H9 (cell line): ENCODE results near the gene NOLC1. TPM values are rescaled to one million over a fixed set of nuclear protein-coding genes. Genes with fewer than 3 reads are reported as not detected.

Experiments used
- DNase-seq: peaks from one replicate; pipeline ENCODE4 v3.0.0-alpha.2; 2017
- H2AFZ ChIP-seq: one replicate; pipeline ENCODE4 v1.6.1; 2013; ENCODE audit warnings: mild to moderate bottlenecking, low read length, control low read depth, moderate library complexity
- H2AK5ac ChIP-seq: 2 replicates; pipeline ENCODE4 v1.6.1; 2013; ENCODE audit warnings: low read length, control low read depth, mixed read lengths; ENCODE audit not compliant: insufficient read length
- H2BK120ac ChIP-seq: one replicate; pipeline ENCODE4 v1.6.1; 2013; ENCODE audit warnings: low read depth, mild to moderate bottlenecking, low read length, control low read depth, inconsistent platforms; ENCODE audit not compliant: poor library complexity, severe bottlenecking
- H2BK12ac ChIP-seq: 2 replicates; pipeline ENCODE4 v1.6.1; 2013; ENCODE audit warnings: low read length, control low read depth, mixed read lengths, low read depth; ENCODE audit not compliant: insufficient read length
- H2BK15ac ChIP-seq: 2 replicates; pipeline ENCODE4 v1.6.1; 2013; ENCODE audit warnings: low read depth, low read length, control low read depth
- H2BK20ac ChIP-seq: one replicate; pipeline ENCODE4 v1.6.1; 2013; ENCODE audit warnings: low read depth, mild to moderate bottlenecking, low read length, control low read depth, inconsistent platforms; ENCODE audit not compliant: poor library complexity, severe bottlenecking
- H2BK5ac ChIP-seq: 2 replicates; pipeline ENCODE4 v1.6.1; 2013; ENCODE audit warnings: low read length, control low read depth, mixed read lengths; ENCODE audit not compliant: insufficient read length
- H3K14ac ChIP-seq: 2 replicates; pipeline ENCODE4 v1.6.1; 2013; ENCODE audit warnings: low read length, control low read depth; ENCODE audit not compliant: insufficient read depth
- H3K18ac ChIP-seq: 2 replicates; pipeline ENCODE4 v1.6.1; 2013; ENCODE audit warnings: low read depth, mild to moderate bottlenecking, mixed read lengths, low read length, control low read depth; ENCODE audit not compliant: insufficient read length
- H3K23ac ChIP-seq: 2 replicates; pipeline ENCODE4 v1.6.1; 2013; ENCODE audit warnings: low read length, control low read depth, mixed read lengths, low read depth; ENCODE audit not compliant: insufficient read length
- H3K23me2 ChIP-seq: 2 replicates; pipeline ENCODE4 v1.6.1; 2013; ENCODE audit warnings: low read depth, mild to moderate bottlenecking, mixed read lengths, low read length, control low read depth; ENCODE audit not compliant: insufficient read length, poor library complexity, severe bottlenecking
- H3K27ac ChIP-seq: 2 replicates; pipeline ENCODE4 v1.5.1; 2013; ENCODE audit warnings: low read length, control low read depth, mixed read lengths, low read depth; ENCODE audit not compliant: insufficient read length
- H3K27me3 ChIP-seq: 2 replicates; pipeline ENCODE4 v1.6.1; 2013; ENCODE audit warnings: low read length, control low read depth, inconsistent platforms; ENCODE audit not compliant: insufficient read depth
- H3K4ac ChIP-seq: 2 replicates; pipeline ENCODE4 v1.6.1; 2013; ENCODE audit warnings: low read depth, mild to moderate bottlenecking, control low read depth, inconsistent platforms, low read length, moderate library complexity
- H3K4me1 ChIP-seq: 2 replicates; pipeline ENCODE4 v1.6.1; 2013; ENCODE audit warnings: low read length, control low read depth, inconsistent platforms; ENCODE audit not compliant: insufficient read depth
- H3K4me2 ChIP-seq: 2 replicates; pipeline ENCODE4 v1.6.1; 2013; ENCODE audit warnings: low read length, control low read depth, mixed read lengths; ENCODE audit not compliant: insufficient read length, insufficient read depth
- H3K56ac ChIP-seq: 2 replicates; pipeline ENCODE4 v1.6.1; 2013; ENCODE audit warnings: low read depth, mild to moderate bottlenecking, mixed read lengths, low read length, control low read depth; ENCODE audit not compliant: insufficient read length
- H3K79me1 ChIP-seq: 2 replicates; pipeline ENCODE4 v1.6.1; 2013; ENCODE audit warnings: low read depth, mild to moderate bottlenecking, moderate library complexity, low read length, control low read depth, inconsistent platforms; ENCODE audit not compliant: insufficient read depth, poor library complexity, severe bottlenecking
- H3K79me2 ChIP-seq: 2 replicates; pipeline ENCODE4 v1.6.1; 2013; ENCODE audit warnings: low read length, control low read depth, inconsistent platforms; ENCODE audit not compliant: insufficient read depth
- H3K9ac ChIP-seq: 2 replicates; pipeline ENCODE4 v1.6.1; 2013; ENCODE audit warnings: low read length, control low read depth, mixed read lengths; ENCODE audit not compliant: insufficient read length; ENCODE audit errors: extremely low read depth
- H3K9me3 ChIP-seq: one replicate; pipeline ENCODE4 v1.6.1; 2013; ENCODE audit warnings: low read depth, low read length, inconsistent platforms; ENCODE audit not compliant: control insufficient read depth
- H3T11ph ChIP-seq: one replicate; pipeline ENCODE4 v1.6.1; 2013; ENCODE audit warnings: mild to moderate bottlenecking, low read length, control low read depth, inconsistent platforms
- H4K20me1 ChIP-seq: one replicate; pipeline ENCODE4 v1.6.1; 2013; ENCODE audit not compliant: control insufficient read depth, insufficient read length, insufficient read depth
- H4K5ac ChIP-seq: 2 replicates; pipeline ENCODE4 v1.6.1; 2013; ENCODE audit warnings: low read depth, mild to moderate bottlenecking, mixed read lengths, low read length, control low read depth; ENCODE audit not compliant: insufficient read length
- H4K8ac ChIP-seq: replicated peaks from 2 replicates; pipeline ENCODE4 v1.6.1; 2013; ENCODE audit warnings: low read length, control low read depth, mixed read lengths, low read depth; ENCODE audit not compliant: insufficient read length
- H4K91ac ChIP-seq: 2 replicates; pipeline ENCODE4 v1.6.1; 2013; ENCODE audit warnings: low read depth, mild to moderate bottlenecking, moderate library complexity, mixed read lengths, low read length, control low read depth; ENCODE audit not compliant: insufficient read length
- H3K27ac Mint-ChIP-seq, 3 experiments: 2 replicates in 2 of 3; 3 replicates in 1 of 3; pipeline ENCODE4 v1.8.0; 2020 to 2021; ENCODE audit warnings: mixed read lengths in 3 of 3, mild to moderate bottlenecking in 1 of 3, moderate library complexity in 1 of 3
- H3K27me3 Mint-ChIP-seq: 2 replicates; pipeline ENCODE4 v1.8.0; 2021; ENCODE audit warnings: low read depth, mild to moderate bottlenecking, moderate library complexity, mixed read lengths
- H3K36me3 Mint-ChIP-seq, 3 experiments: 2 replicates in 2 of 3; 3 replicates in 1 of 3; pipeline ENCODE4 v1.8.0; 2020 to 2021; ENCODE audit warnings: low read depth in 3 of 3, mixed read lengths in 3 of 3; ENCODE audit not compliant: insufficient read depth in 1 of 3
- H3K4me1 Mint-ChIP-seq, 2 experiments: 2 replicates each; pipeline ENCODE4 v1.8.0; 2020; ENCODE audit warnings: mixed read lengths in 2 of 2
- H3K4me3 Mint-ChIP-seq, 2 experiments: 2 replicates in 1 of 2; 3 replicates in 1 of 2; pipeline ENCODE4 v1.8.0; 2020 to 2021; ENCODE audit warnings: mild to moderate bottlenecking in 2 of 2, mixed read lengths in 2 of 2, moderate library complexity in 1 of 2
- H3K9me3 Mint-ChIP-seq, 2 experiments: 2 replicates in 1 of 2; 3 replicates in 1 of 2; pipeline ENCODE4 v1.8.0; 2020; ENCODE audit warnings: mild to moderate bottlenecking in 2 of 2, mixed read lengths in 2 of 2, moderate library complexity in 1 of 2
- CTCF ChIP-seq: fragments of 200-600 bp; sonication (generic); conservative IDR thresholded peaks from 3 replicates; pipeline ENCODE4 v1.8.0; 2021; ENCODE audit warnings: antibody characterized with exemption, mild to moderate bottlenecking
- WGBS: extraction: QIAGEN DNeasy Blood & Tissue Kit; methylation state at CpG from one replicate; pipeline ENCODE4 v1.1.7; 2013; ENCODE audit warnings: missing lambda C conversion rate, low lambda C conversion rate, mixed read lengths; ENCODE audit not compliant: insufficient read length; ENCODE audit errors: extremely low coverage; 5-methylcytosine and 5-hydroxymethylcytosine counted together
- total RNA-seq: library from RNA; stranded (reverse); gene quantifications from 2 replicates; pipeline ENCODE4 v1.2.1, GENCODE V29; 2021

Gene NOLC1
- total RNA-seq, 1 experiment from 2014 or later: 171 TPM

- Histone ChIP-seq H2AK5ac (no peak overlapping the region), H3K18ac (no peak overlapping the region), H3K27ac (no peak overlapping the region), H4K91ac (no peak overlapping the region), H3T11ph (no peak overlapping the region), H2AFZ (no peak overlapping the region), H2BK120ac (no peak overlapping the region), H3K79me1 (no peaks in the 10 kb centered on the region), H3K9ac (no peak overlapping the region), H3K9me3 (no peaks in the 10 kb centered on the region), H3K79me2 (no peaks in the 10 kb centered on the region), H2BK20ac (no peak overlapping the region), H3K23me2 (no peaks in the 10 kb centered on the region), H2BK5ac (no peak overlapping the region), H3K23ac (no peak overlapping the region), H3K27me3 (no peaks in the 10 kb centered on the region), H3K4ac (no peak overlapping the region), H2BK12ac (no peak overlapping the region), H3K4me2 (no peak overlapping the region), H4K20me1 (no peaks in the 10 kb centered on the region), H4K8ac (no peak overlapping the region), H3K14ac (no peak overlapping the region), H3K56ac (no peak overlapping the region), H3K4me1 (no peaks in the 10 kb centered on the region), H4K5ac (no peak overlapping the region), H2BK15ac (no peak overlapping the region)
- no peak for TF ChIP-seq CTCF
- no CpG with 5 or more reads among the region's 2 CpGs for WGBS
- H3K27ac Mint-ChIP-seq: no peak overlapping the region
- H3K4me3 Mint-ChIP-seq: no peak overlapping the region
- H3K36me3 Mint-ChIP-seq: no peaks in the 10 kb centered on the region; a peak in 3 of 7 replicates
- H3K27me3 Mint-ChIP-seq: peaks cover 57% of the 10 kb centered on the region
- no peak for DNase-seq
- H3K4me1 Mint-ChIP-seq: no peaks in the 10 kb centered on the region
- H3K9me3 Mint-ChIP-seq: peaks cover 37 to 46% of the 10 kb centered on the region in 2 experiments
Observed at GRCh38 chr10:102198027-102198426, 45.8 kb downstream of the NOLC1 start.
